OCI-LY7 (cell line): ENCODE results near the gene DNAJB1. TPM values are rescaled to one million over a fixed set of nuclear protein-coding genes. Genes with fewer than 3 reads are reported as not detected.

Source experiments
- BruUV-seq: library from RNA; stranded (reverse); fragments of 400-500 nt; replicated peaks from 2 replicates; lab custom pipeline; 2021; lab: Mats Ljungman, UMichigan
- CTCF ChIA-PET: fragments of 300-600 bp; sonication (Branson Sonifier 250); formaldehyde crosslinking; loops from one replicate; lab custom pipeline; 2022; ENCODE audit warnings: antibody characterized with exemption; ENCODE audit not compliant: unreplicated experiment; lab: Charles Lee
- POLR2A ChIA-PET: fragments of 300-600 bp; sonication (Branson Sonifier 250); formaldehyde crosslinking; loops from one replicate; lab custom pipeline; 2022; ENCODE audit warnings: antibody characterized with exemption; lab: Charles Lee
- DNase-seq: peaks from one replicate; pipeline ENCODE4 v3.0.0-alpha.2; 2015; ENCODE audit warnings: low spot score
- H2AFZ ChIP-seq: fragments of 200-600 bp; sonication (generic), shearing (Covaris generic); 2 replicates; pipeline ENCODE4 v1.6.1; 2014; ENCODE audit warnings: mild to moderate bottlenecking, antibody characterized with exemption, low read length, moderate library complexity
- H3K27ac ChIP-seq: fragments of 200-600 bp; sonication (generic); 2 replicates; pipeline ENCODE4 v1.5.1; 2014; ENCODE audit warnings: mixed run types, low read depth, mild to moderate bottlenecking, moderate library complexity, low read length, inconsistent platforms; ENCODE audit not compliant: poor library complexity, severe bottlenecking
- H3K36me3 ChIP-seq: fragments of 200-600 bp; sonication (generic); 2 replicates; pipeline ENCODE4 v1.6.1; 2014; ENCODE audit warnings: mild to moderate bottlenecking, antibody characterized with exemption, low read length, moderate library complexity, mixed read lengths; ENCODE audit not compliant: insufficient read depth
- H3K4me1 ChIP-seq: fragments of 200-600 bp; sonication (generic); 2 replicates; pipeline ENCODE4 v1.5.1; 2014; ENCODE audit warnings: mild to moderate bottlenecking, low read length; ENCODE audit not compliant: insufficient read depth, poor library complexity, severe bottlenecking
- H3K4me2 ChIP-seq: fragments of 200-600 bp; sonication (generic); 2 replicates; pipeline ENCODE4 v1.6.1; 2014; ENCODE audit warnings: mild to moderate bottlenecking, low read length
- H3K4me3 ChIP-seq: fragments of 200-600 bp; sonication (generic); 2 replicates; pipeline ENCODE4 v1.5.1; 2014; ENCODE audit warnings: mild to moderate bottlenecking, low read depth, low read length; ENCODE audit not compliant: poor library complexity, severe bottlenecking
- H3K79me2 ChIP-seq: fragments of 200-600 bp; sonication (generic); 2 replicates; pipeline ENCODE4 v1.6.1; 2016; ENCODE audit warnings: low read depth, mild to moderate bottlenecking, low read length, moderate library complexity, mixed read lengths; ENCODE audit not compliant: insufficient read depth
- H3K9me2 ChIP-seq: fragments of 200-600 bp; sonication (generic); 2 replicates; pipeline ENCODE4 v1.6.1; 2016; ENCODE audit warnings: mild to moderate bottlenecking, low read length, mixed read lengths; ENCODE audit not compliant: insufficient read depth
- H3K9me3 ChIP-seq: fragments of 200-600 bp; sonication (generic); 2 replicates; pipeline ENCODE4 v1.6.1; 2014; ENCODE audit warnings: mild to moderate bottlenecking, mixed run types, low read length, mixed read lengths
- H4K20me1 ChIP-seq: fragments of 200-600 bp; sonication (generic); 2 replicates; pipeline ENCODE4 v1.6.1; 2014; ENCODE audit warnings: mild to moderate bottlenecking, antibody characterized with exemption, low read length, moderate library complexity, mixed read lengths; ENCODE audit not compliant: insufficient read depth
- EZH2phosphoT487 ChIP-seq: fragments of 200-600 bp; sonication (generic); IDR thresholded peaks from 2 replicates; pipeline ENCODE4 v1.6.1; 2018; ENCODE audit warnings: low read depth, borderline replicate concordance, mild to moderate bottlenecking, mixed run types, antibody characterized with exemption, low read length, moderate library complexity, mixed read lengths
- intact Hi-C: fragments of 100-400 bp; cut with micrococcal nuclease; formaldehyde crosslinking; loops from one replicate; pipeline ENCODE4 v1.10.0; 2022; ENCODE audit not compliant: unreplicated experiment
- total RNA-seq, 2 experiments: library from RNA; depleted of rRNA in 1 of 2; stranded (reverse); fragments of >200 nt in 1 of 2; shearing (Covaris generic) in 1 of 2; gene quantifications; 2 replicates each; pipeline ENCODE4 v1.2.3, GENCODE V29; 2014 to 2022
- TF ChIP-seq, protein P1 (sequence below): fragments of 200-600 bp; sonication (generic); conservative IDR thresholded peaks from 2 replicates; pipeline ENCODE4 v1.5.1; 2014; ENCODE audit warnings: mild to moderate bottlenecking, antibody characterized with exemption, low read length, moderate library complexity, mixed read lengths

Gene DNAJB1
- total RNA-seq, 2 experiments from 2014 or later: 63.7 to 76.7 TPM

DNA sequence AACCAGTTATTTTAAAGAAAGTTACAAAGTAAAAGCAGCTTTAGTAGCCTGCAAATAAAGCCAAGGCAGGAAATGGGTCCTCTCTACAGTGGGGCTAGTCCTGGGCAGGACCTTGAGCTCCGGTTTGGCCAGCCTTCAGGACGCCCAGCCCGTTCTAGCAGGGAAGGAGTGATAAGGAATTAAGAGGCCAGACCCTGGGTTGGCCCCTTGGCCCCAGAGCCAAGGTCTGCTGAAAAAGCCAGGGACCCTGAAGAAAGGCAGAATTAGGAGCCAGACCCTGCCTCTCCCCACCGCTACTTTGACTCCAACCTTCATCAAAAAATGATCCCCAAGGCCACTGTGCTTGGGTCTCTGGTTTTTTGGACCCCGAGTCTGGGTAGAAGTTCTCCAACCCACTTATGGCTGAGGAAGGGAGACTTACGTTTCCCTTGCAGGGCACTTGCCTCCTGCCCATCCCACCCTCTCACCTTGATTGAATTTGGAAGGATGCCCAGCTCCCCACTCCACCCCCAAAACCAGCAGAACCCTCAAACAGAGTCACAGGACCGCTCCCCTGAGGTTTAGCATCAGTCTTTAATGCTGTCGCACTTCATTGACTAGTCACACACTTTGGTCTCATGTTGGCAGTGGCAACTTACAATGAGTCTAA lies 3.9 kb downstream of the DNAJB1 start:
- Histone ChIP-seq H2AFZ (no peak overlapping the region), H3K4me2 (peak overlapping the region; percentile 99), H3K36me3 (peaks cover 50% of the 10 kb centered on the region), H3K27ac (no peak overlapping the region), H3K9me3 (no peaks in the 10 kb centered on the region), H4K20me1 (peaks cover 17% of the 10 kb centered on the region), H3K9me2 (no peaks in the 10 kb centered on the region), H3K79me2 (peaks cover 35% of the 10 kb centered on the region), H3K4me3 (peak overlapping the region; percentile 22), H3K4me1 (peaks cover 40% of the 10 kb centered on the region)
- no TSS peak for BruUV-seq
- intact Hi-C loops: no loop called here
- CTCF ChIA-PET: no interaction called here
- TF ChIP-seq, protein P1, sequence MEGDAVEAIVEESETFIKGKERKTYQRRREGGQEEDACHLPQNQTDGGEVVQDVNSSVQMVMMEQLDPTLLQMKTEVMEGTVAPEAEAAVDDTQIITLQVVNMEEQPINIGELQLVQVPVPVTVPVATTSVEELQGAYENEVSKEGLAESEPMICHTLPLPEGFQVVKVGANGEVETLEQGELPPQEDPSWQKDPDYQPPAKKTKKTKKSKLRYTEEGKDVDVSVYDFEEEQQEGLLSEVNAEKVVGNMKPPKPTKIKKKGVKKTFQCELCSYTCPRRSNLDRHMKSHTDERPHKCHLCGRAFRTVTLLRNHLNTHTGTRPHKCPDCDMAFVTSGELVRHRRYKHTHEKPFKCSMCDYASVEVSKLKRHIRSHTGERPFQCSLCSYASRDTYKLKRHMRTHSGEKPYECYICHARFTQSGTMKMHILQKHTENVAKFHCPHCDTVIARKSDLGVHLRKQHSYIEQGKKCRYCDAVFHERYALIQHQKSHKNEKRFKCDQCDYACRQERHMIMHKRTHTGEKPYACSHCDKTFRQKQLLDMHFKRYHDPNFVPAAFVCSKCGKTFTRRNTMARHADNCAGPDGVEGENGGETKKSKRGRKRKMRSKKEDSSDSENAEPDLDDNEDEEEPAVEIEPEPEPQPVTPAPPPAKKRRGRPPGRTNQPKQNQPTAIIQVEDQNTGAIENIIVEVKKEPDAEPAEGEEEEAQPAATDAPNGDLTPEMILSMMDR: no peak
- no peak for TF ChIP-seq EZH2phosphoT487
- no peak for DNase-seq
- POLR2A ChIA-PET: no interaction called here

DNA sequence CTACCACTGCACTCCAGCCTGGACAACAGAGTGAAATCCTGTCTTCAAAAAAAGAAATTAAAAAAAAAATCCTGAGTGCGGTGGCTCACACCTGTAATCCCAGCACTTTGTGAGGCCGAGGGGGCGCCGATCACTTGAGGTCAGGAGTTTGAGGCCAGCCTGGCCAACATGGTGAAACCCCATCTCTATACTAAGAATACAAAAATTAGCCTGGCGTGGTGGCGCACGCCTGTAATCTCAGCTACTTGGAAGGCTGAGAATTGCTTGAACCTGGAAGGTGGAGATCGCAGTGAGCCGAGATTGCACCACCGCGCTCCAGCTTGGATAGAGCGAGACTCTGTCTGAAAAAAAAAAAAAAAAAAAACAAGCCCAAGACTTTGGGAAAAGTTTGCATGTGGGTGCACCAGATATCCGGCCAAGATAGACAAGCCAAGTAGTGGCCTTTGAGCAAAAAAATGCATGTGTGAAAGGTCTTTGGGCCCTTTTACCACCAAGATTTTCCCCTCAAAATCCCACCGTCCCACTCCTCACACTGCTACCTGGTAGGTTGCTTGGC lies 5.7 kb downstream of the DNAJB1 start:
- CTCF ChIA-PET: no interaction called here

More for the DNA sequence above, 5.7 kb downstream of the DNAJB1 start:
- H3K9me3 ChIP-seq: no peaks in the 10 kb centered on the region
- POLR2A ChIA-PET: interaction anchor here (0.7 kb wide), 1 partner anchor 28 kb away, joined by 3 read pairs; no protein-coding TSS in a partner anchor
- no peak overlapping the region for H3K27ac ChIP-seq
- TF ChIP-seq, protein P1: no peak
- TF ChIP-seq EZH2phosphoT487: no peak
- H2AFZ ChIP-seq: no peak overlapping the region
- no peak overlapping the region for H3K4me3 ChIP-seq
- peaks cover 29% of the 10 kb centered on the region for H3K79me2 ChIP-seq
- no peak for DNase-seq
- peaks cover 50% of the 10 kb centered on the region for H3K36me3 ChIP-seq
- H3K4me2 ChIP-seq: no peak overlapping the region
- intact Hi-C loops: no loop called here
- H3K4me1 ChIP-seq: peaks cover 32% of the 10 kb centered on the region
- H3K9me2 ChIP-seq: no peaks in the 10 kb centered on the region
- H4K20me1 ChIP-seq: peaks cover 17% of the 10 kb centered on the region
- BruUV-seq: no TSS peak
